BJ (cell line): ENCODE data around the gene PRSS2. TPM values are rescaled to one million over a fixed set of nuclear protein-coding genes. Genes with fewer than 3 reads are reported as not detected.
"Not testable (repeated sequence)": the region's sequence is repeated elsewhere in the genome, so short reads cannot be mapped to it uniquely, and the experiment has no call there.

Source experiments
- CTCF ChIA-PET: fragments of 350-600 bp; formaldehyde crosslinking; extraction: SDS; loops from one replicate; lab custom pipeline; 2021; ENCODE audit warnings: antibody characterized with exemption, inconsistent platforms; lab: Yijun Ruan, JAX
- POLR2A ChIA-PET: fragments of 300-600 bp; sonication (Branson Sonifier 250); formaldehyde crosslinking; extraction: SDS; loops from one replicate; lab custom pipeline; 2021; ENCODE audit warnings: antibody characterized with exemption; lab: Charles Lee
- DNase-seq: peaks from one replicate; pipeline ENCODE4 v3.0.0-alpha.2; 2011; ENCODE audit warnings: low read depth
- H3K27me3 ChIP-seq: 2 replicates; pipeline ENCODE4 v1.6.0; 2011; ENCODE audit warnings: low read length; ENCODE audit not compliant: control insufficient read depth, insufficient read depth
- H3K36me3 ChIP-seq: 2 replicates; pipeline ENCODE4 v1.5.1; 2011; ENCODE audit warnings: low read length; ENCODE audit not compliant: control insufficient read depth, insufficient read depth
- H3K4me3 ChIP-seq: 2 replicates; pipeline ENCODE4 v1.5.1; 2011; ENCODE audit warnings: low read depth, mild to moderate bottlenecking, control low read depth, low read length
- CTCF ChIP-seq: IDR thresholded peaks from 2 replicates; pipeline ENCODE4 v1.5.1; 2011; ENCODE audit warnings: low read depth, mild to moderate bottlenecking, control low read depth, inconsistent platforms, low read length, moderate library complexity; ENCODE audit not compliant: insufficient read depth
- polyA plus RNA-seq: library from polyadenylated mRNA; depleted of rRNA; stranded (reverse); fragments of >200 nt; gene quantifications from 2 replicates; pipeline ENCODE4 v1.2.3, GENCODE V29; 2011

Gene PRSS2
- polyA plus RNA-seq, 1 experiment: not detected

- no peak for DNase-seq
- ChIA-PET POLR2A (no interaction called here), CTCF (no interaction called here)
- Histone ChIP-seq H3K4me3 (no peak overlapping the region), H3K27me3 (peaks cover 5% of the 10 kb centered on the region), H3K36me3 (no peaks in the 10 kb centered on the region)
- TF ChIP-seq CTCF: no peak
These were observed 15.8 kb upstream of the PRSS2 start for GRCh38 chr7:142754681-142755575.

- H3K36me3 ChIP-seq, DNase-seq, H3K4me3 ChIP-seq, H3K27me3 ChIP-seq, CTCF ChIA-PET, POLR2A ChIA-PET: not testable (repeated sequence)
These were observed 12.5 kb upstream of the PRSS2 start for GRCh38 chr7:142758312-142758711.

- Histone ChIP-seq H3K36me3 (no peaks in the 10 kb centered on the region), H3K4me3 (no peak overlapping the region), H3K27me3 (no peaks in the 10 kb centered on the region; the same call in 1 of the 2 replicates)
- no peak for TF ChIP-seq CTCF
- ChIA-PET CTCF (no interaction called here), POLR2A (no interaction called here)
- no peak for DNase-seq
These were observed 11.3 kb upstream of the PRSS2 start for GRCh38 chr7:142759433-142759832.

GRCh38 chr7:142760071-142760642 is 10.6 kb upstream of the PRSS2 start:
- no peak overlapping the region for H3K4me3 ChIP-seq
- H3K27me3 ChIP-seq: no peaks in the 10 kb centered on the region; the same call in 1 of the 2 replicates
- ChIA-PET POLR2A (no interaction called here), CTCF (no interaction called here)
- no peak for DNase-seq
- no peak for TF ChIP-seq CTCF
- H3K36me3 ChIP-seq: no peaks in the 10 kb centered on the region

- H3K27me3 ChIP-seq, CTCF ChIA-PET, H3K36me3 ChIP-seq, POLR2A ChIA-PET, DNase-seq, H3K4me3 ChIP-seq: not testable (repeated sequence)
These were observed 9.2 kb upstream of the PRSS2 start for GRCh38 chr7:142761606-142762005.

- CTCF ChIA-PET: no interaction called here
- no peak for DNase-seq
- Histone ChIP-seq H3K27me3 (no peaks in the 10 kb centered on the region; the same call in 1 of the 2 replicates), H3K36me3 (no peaks in the 10 kb centered on the region), H3K4me3 (no peak overlapping the region)
- TF ChIP-seq CTCF: no peak
- POLR2A ChIA-PET: no interaction called here
These were observed 8.7 kb upstream of the PRSS2 start for GRCh38 chr7:142762104-142762503.
